B cell (primary cell): ENCODE data around the gene SLC25A29. TPM values are rescaled to one million over a fixed set of nuclear protein-coding genes. Genes with fewer than 3 reads are reported as not detected.

Experiments used
- ATAC-seq: fragments of 200-7000 bp; cut with Tn5 transposase; one replicate; pipeline ENCODE4 v1.10.0; 2021; ENCODE audit warnings: low read depth, mild to moderate bottlenecking, moderate number of reproducible peaks, moderate library complexity
- CTCF ChIA-PET: fragments of 350-600 bp; sonication (Branson Sonifier 250); formaldehyde crosslinking; loops from one replicate; lab custom pipeline; 2021; ENCODE audit warnings: antibody characterized with exemption, inconsistent platforms; lab: Charles Lee
- POLR2A ChIA-PET: fragments of 350-600 bp; sonication (Branson Sonifier 250); formaldehyde crosslinking; loops from one replicate; lab custom pipeline; 2021; ENCODE audit warnings: antibody characterized with exemption; lab: Charles Lee
- DNase-seq: peaks from one replicate; pipeline ENCODE4 v3.0.0; 2013
- H2AFZ ChIP-seq: 2 replicates; pipeline ENCODE4 v1.6.1; 2012; ENCODE audit warnings: mild to moderate bottlenecking, low read depth, low read length; ENCODE audit not compliant: insufficient read depth, poor library complexity, severe bottlenecking
- H3K27ac ChIP-seq, 2 donors: 1 replicate in 1 of 2; 2 replicates in 1 of 2; pipeline ENCODE4 v1.5.1; 2012 to 2013; ENCODE audit warnings: low read length in 2 of 2, mild to moderate bottlenecking in 2 of 2, moderate library complexity in 1 of 2
- H3K27me3 ChIP-seq, 4 experiments: fragments of 200-600 bp in 1 of 4; sonication (generic) in 1 of 4; replicated peaks in 1 of 4; 1 replicate in 2 of 4; 2 replicates in 2 of 4; pipeline versions ENCODE4 v1.6.1 to v1.7.0; 2013 to 2016; ENCODE audit warnings: low read length in 3 of 4, mild to moderate bottlenecking in 2 of 4, mixed read lengths in 1 of 4, moderate library complexity in 1 of 4; ENCODE audit not compliant: insufficient read depth in 4 of 4, control insufficient read depth in 3 of 4; ENCODE audit errors: control extremely low read depth in 1 of 4
- H3K36me3 ChIP-seq, 2 experiments: replicated peaks in 1 of 2; 1 replicate in 1 of 2; 2 replicates in 1 of 2; pipeline versions ENCODE4 v1.6.1 to v1.7.1; 2013; ENCODE audit warnings: low read length in 1 of 2; ENCODE audit not compliant: insufficient read depth in 2 of 2, control insufficient read depth in 1 of 2; ENCODE audit errors: control extremely low read depth in 1 of 2, extremely low read depth in 1 of 2
- H3K4me1 ChIP-seq, 2 donors: fragments of 200-600 bp in 1 of 2; sonication (generic) in 1 of 2; 1 replicate in 1 of 2; 2 replicates in 1 of 2; pipeline versions ENCODE4 v1.5.1 to v1.6.1; 2013 to 2017; ENCODE audit warnings: low read length in 2 of 2; ENCODE audit not compliant: control insufficient read depth in 2 of 2, insufficient read depth in 2 of 2
- H3K4me2 ChIP-seq: replicated peaks from 2 replicates; pipeline ENCODE3; 2012; ENCODE audit warnings: mild to moderate bottlenecking, low read depth, low read length; ENCODE audit not compliant: poor library complexity, severe bottlenecking
- H3K4me3 ChIP-seq, 5 experiments: fragments of 200-600 bp in 1 of 5; sonication (generic) in 1 of 5; 1 replicate in 3 of 5; 2 replicates in 2 of 5; pipeline versions ENCODE4 v1.5.1 to v1.7.0; 2011 to 2016; ENCODE audit warnings: low read length in 4 of 5, mild to moderate bottlenecking in 4 of 5, low read depth in 2 of 5, control low read depth in 1 of 5, moderate library complexity in 1 of 5; ENCODE audit not compliant: insufficient read depth in 1 of 5; ENCODE audit errors: control extremely low read depth in 1 of 5, extremely low read depth in 1 of 5
- H3K79me2 ChIP-seq: fragments of 200-600 bp; sonication (generic); one replicate; pipeline ENCODE4 v1.6.0; 2016; ENCODE audit warnings: low read length; ENCODE audit not compliant: control insufficient read depth, insufficient read depth
- H3K9ac ChIP-seq: fragments of 200-600 bp; sonication (generic); 2 replicates; pipeline ENCODE4 v1.6.1; 2017; ENCODE audit warnings: mild to moderate bottlenecking, low read length, moderate library complexity
- H3K9me3 ChIP-seq, 3 donors: one replicate each; pipeline versions ENCODE4 v1.6.1 to v1.7.1; 2013; ENCODE audit warnings: low read length in 2 of 3; ENCODE audit not compliant: control insufficient read depth in 2 of 3, insufficient read depth in 1 of 3; ENCODE audit errors: control extremely low read depth in 1 of 3
- H4K20me1 ChIP-seq: 2 replicates; pipeline ENCODE4 v1.6.0; 2012; ENCODE audit warnings: mild to moderate bottlenecking, low read length; ENCODE audit not compliant: insufficient read depth, control insufficient read depth, poor library complexity, severe bottlenecking
- H3K27ac Mint-ChIP-seq: one replicate; pipeline ENCODE4 v1.8.0; 2021; ENCODE audit warnings: mixed read lengths
- H3K27me3 Mint-ChIP-seq: one replicate; pipeline ENCODE4 v1.8.0; 2021; ENCODE audit warnings: mixed read lengths
- H3K4me1 Mint-ChIP-seq: one replicate; pipeline ENCODE4 v1.8.0; 2021; ENCODE audit warnings: mixed read lengths
- H3K4me3 Mint-ChIP-seq: one replicate; pipeline ENCODE4 v1.8.0; 2021; ENCODE audit warnings: mixed read lengths
- H3K9me3 Mint-ChIP-seq: one replicate; pipeline ENCODE4 v1.8.0; 2022; ENCODE audit warnings: mixed read lengths; ENCODE audit not compliant: insufficient read depth
- EZH2 ChIP-seq: IDR thresholded peaks from 2 replicates; pipeline ENCODE4 v1.6.1; 2012; ENCODE audit warnings: borderline replicate concordance, low read depth, mild to moderate bottlenecking, moderate library complexity, low read length; ENCODE audit not compliant: insufficient read depth, poor library complexity, severe bottlenecking
- WGBS: methylation state at CpG from one replicate; pipeline ENCODE4 v1.1.5; 2013; ENCODE audit warnings: missing lambda C conversion rate; ENCODE audit not compliant: insufficient coverage; 5-methylcytosine and 5-hydroxymethylcytosine counted together
- intact Hi-C: fragments of 100-400 bp; cut with micrococcal nuclease; formaldehyde crosslinking; loops from one replicate; pipeline ENCODE4 v1.10.0; 2022
- polyA plus RNA-seq: library from polyadenylated mRNA; depleted of rRNA; stranded (reverse); fragments of >200 nt; gene quantifications from 2 replicates; pipeline ENCODE4 v1.2.3, GENCODE V29; 2012
- total RNA-seq, 2 donors: library from RNA; stranded (reverse); fragments of 120-200 nt in 1 of 2; gene quantifications; 1 replicate in 1 of 2; 2 replicates in 1 of 2; pipeline versions ENCODE4 v1.2.3 to v1.2.4, GENCODE V29; 2013 to 2022
- TF ChIP-seq, protein P1 (sequence below): fragments of 200-600 bp; IDR thresholded peaks from one replicate; pipeline ENCODE4 v1.8.0; 2022; ENCODE audit warnings: antibody characterized with exemption, mild to moderate bottlenecking

The SLC25A29 gene
- total and polyA plus RNA-seq, 2 donors (not counting 1 experiment from before 2014, with no cell fraction given), result 15.1 to 99.9 TPM

GRCh38 chr14:100281286-100282082 is 24.8 kb downstream of the SLC25A29 start:
- H3K36me3 ChIP-seq, result peaks cover 1 to 27% of the 10 kb centered on the region in 2 experiments
- no peak overlapping the region for H3K9ac ChIP-seq
- TF ChIP-seq, protein P1, sequence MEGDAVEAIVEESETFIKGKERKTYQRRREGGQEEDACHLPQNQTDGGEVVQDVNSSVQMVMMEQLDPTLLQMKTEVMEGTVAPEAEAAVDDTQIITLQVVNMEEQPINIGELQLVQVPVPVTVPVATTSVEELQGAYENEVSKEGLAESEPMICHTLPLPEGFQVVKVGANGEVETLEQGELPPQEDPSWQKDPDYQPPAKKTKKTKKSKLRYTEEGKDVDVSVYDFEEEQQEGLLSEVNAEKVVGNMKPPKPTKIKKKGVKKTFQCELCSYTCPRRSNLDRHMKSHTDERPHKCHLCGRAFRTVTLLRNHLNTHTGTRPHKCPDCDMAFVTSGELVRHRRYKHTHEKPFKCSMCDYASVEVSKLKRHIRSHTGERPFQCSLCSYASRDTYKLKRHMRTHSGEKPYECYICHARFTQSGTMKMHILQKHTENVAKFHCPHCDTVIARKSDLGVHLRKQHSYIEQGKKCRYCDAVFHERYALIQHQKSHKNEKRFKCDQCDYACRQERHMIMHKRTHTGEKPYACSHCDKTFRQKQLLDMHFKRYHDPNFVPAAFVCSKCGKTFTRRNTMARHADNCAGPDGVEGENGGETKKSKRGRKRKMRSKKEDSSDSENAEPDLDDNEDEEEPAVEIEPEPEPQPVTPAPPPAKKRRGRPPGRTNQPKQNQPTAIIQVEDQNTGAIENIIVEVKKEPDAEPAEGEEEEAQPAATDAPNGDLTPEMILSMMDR, result no peak
- no peak for TF ChIP-seq EZH2
- peaks cover 14% of the 10 kb centered on the region for H4K20me1 ChIP-seq
- Mint-ChIP-seq H3K27me3 (no peaks in the 10 kb centered on the region), H3K4me1 (peaks cover 21% of the 10 kb centered on the region), H3K4me3 (no peak overlapping the region), H3K27ac (peak overlapping the region; percentile 15), H3K9me3 (no peaks in the 10 kb centered on the region)
- ChIA-PET POLR2A (interaction anchor here (0.9 kb wide), 1 partner anchor 45 kb away, joined by 6 read pairs; no protein-coding TSS in a partner anchor), CTCF (interaction anchor here (0.6 to 5.9 kb wide), 3 partner anchors 8 to 104 kb away, joined by 3 to 51 read pairs (median 4); no protein-coding TSS in a partner anchor)
- no peak overlapping the region for H3K4me2 ChIP-seq
- no peak for DNase-seq
- H3K27me3 ChIP-seq, result no peaks in the 10 kb centered on the region
- no peak overlapping the region for H3K4me3 ChIP-seq
- peaks cover 49% of the 10 kb centered on the region for H3K79me2 ChIP-seq
- no peak overlapping the region for H2AFZ ChIP-seq
- 88% methylated on average over 11 of the region's 11 CpGs for WGBS
- ATAC-seq, result no peak
- no peak overlapping the region for H3K27ac ChIP-seq
- H3K4me1 ChIP-seq, result peaks cover 19 to 21% of the 10 kb centered on the region in 2 donors
- intact Hi-C loops, result no loop called here
- no peaks in the 10 kb centered on the region for H3K9me3 ChIP-seq

DNA sequence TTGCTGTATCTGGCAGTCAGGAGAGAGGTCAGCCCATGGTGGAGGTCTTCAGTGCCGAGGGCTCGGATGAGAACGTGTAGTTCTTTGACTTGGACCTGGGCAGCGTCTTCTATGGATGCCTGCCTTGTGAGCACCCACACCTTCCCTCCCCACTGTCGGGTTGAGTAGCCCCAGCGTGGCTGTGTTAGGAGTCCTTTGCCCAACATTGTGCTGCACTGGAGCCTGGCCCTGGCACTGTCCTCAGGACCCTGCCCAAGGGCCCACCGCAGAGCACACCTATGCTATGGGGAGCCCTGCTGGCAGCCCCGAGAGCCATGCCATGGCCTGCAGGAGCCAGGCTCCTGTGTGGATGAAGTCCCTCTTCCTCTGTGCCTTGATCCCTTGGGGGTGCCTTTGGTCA is 26.7 kb downstream of the SLC25A29 start:
- peaks cover 62% of the 10 kb centered on the region for H3K79me2 ChIP-seq
- H3K36me3 ChIP-seq, result peaks cover 15 to 44% of the 10 kb centered on the region in 2 experiments
- no peak overlapping the region for H3K27ac Mint-ChIP-seq

More for the DNA sequence above, 26.7 kb downstream of the SLC25A29 start:
- peaks cover 8 to 11% of the 10 kb centered on the region in 2 donors for H3K4me1 ChIP-seq
- DNase-seq, result no peak
- Mint-ChIP-seq H3K9me3 (no peaks in the 10 kb centered on the region), H3K4me1 (peaks cover 19% of the 10 kb centered on the region), H3K4me3 (no peak overlapping the region), H3K27me3 (no peaks in the 10 kb centered on the region)
- TF ChIP-seq EZH2, result no peak
- TF ChIP-seq, protein P1, result no peak
- H3K9ac ChIP-seq, result no peak overlapping the region
- CTCF ChIA-PET, result interaction anchor here (0.8 to 1.3 kb wide), 5 partner anchors 10 to 296 kb away, joined by 3 to 6 read pairs (median 3); no protein-coding TSS in a partner anchor
- no peaks in the 10 kb centered on the region for H3K9me3 ChIP-seq
- no peak overlapping the region for H3K4me2 ChIP-seq
- 94% methylated on average over 5 of the region's 8 CpGs for WGBS
- H3K4me3 ChIP-seq, result no peak overlapping the region
- H3K27me3 ChIP-seq, result no peaks in the 10 kb centered on the region
- ATAC-seq, result no peak
- POLR2A ChIA-PET, result no interaction called here
- H3K27ac ChIP-seq, result no peak overlapping the region
- intact Hi-C loops, result no loop called here
- H4K20me1 ChIP-seq, result peaks cover 31% of the 10 kb centered on the region
- no peak overlapping the region for H2AFZ ChIP-seq
